Epithelial cell of proximal tubule (primary cell): ENCODE measurements around the gene CLASP1. TPM values are rescaled to one million over a fixed set of nuclear protein-coding genes. Genes with fewer than 3 reads are reported as not detected.

Experiments used
- DNase-seq: peaks from one replicate; pipeline ENCODE4 v3.0.0-alpha.2; 2011; ENCODE audit warnings: low read depth
- H3K4me3 ChIP-seq: 2 replicates; pipeline ENCODE4 v1.5.1; 2011; ENCODE audit warnings: low read depth, mild to moderate bottlenecking, low read length
- total RNA-seq: library from RNA; depleted of rRNA; stranded (reverse); fragments of >200 nt; gene quantifications from 2 replicates; pipeline ENCODE4 v1.2.3, GENCODE V29; 2015
- TF ChIP-seq, protein P1 (sequence below): conservative IDR thresholded peaks from 2 replicates; pipeline ENCODE4 v1.5.1; 2012; ENCODE audit warnings: low read depth, mild to moderate bottlenecking, low read length

Gene CLASP1
- total RNA-seq, 1 donor from 2014 or later, result 35.0 TPM

DNA sequence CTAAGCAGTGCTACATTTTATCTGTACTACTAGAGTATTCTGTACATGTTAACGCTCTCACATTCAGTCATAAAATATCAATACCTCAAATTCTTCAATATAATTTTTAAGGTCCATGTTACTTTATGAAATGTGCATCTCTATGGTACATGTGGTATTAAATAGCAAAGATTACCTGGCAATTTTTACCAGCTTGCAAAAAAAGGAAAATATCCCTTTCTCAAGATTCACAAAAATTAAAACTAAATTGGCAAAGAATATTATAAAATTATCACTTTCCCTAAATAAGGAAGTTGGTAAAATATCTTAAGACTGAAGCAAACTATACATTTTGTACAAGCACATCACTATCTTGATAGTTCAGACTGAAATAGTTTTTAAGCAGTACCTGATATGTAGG is 233.5 kb downstream of the CLASP1 start:
- TF ChIP-seq, protein P1, sequence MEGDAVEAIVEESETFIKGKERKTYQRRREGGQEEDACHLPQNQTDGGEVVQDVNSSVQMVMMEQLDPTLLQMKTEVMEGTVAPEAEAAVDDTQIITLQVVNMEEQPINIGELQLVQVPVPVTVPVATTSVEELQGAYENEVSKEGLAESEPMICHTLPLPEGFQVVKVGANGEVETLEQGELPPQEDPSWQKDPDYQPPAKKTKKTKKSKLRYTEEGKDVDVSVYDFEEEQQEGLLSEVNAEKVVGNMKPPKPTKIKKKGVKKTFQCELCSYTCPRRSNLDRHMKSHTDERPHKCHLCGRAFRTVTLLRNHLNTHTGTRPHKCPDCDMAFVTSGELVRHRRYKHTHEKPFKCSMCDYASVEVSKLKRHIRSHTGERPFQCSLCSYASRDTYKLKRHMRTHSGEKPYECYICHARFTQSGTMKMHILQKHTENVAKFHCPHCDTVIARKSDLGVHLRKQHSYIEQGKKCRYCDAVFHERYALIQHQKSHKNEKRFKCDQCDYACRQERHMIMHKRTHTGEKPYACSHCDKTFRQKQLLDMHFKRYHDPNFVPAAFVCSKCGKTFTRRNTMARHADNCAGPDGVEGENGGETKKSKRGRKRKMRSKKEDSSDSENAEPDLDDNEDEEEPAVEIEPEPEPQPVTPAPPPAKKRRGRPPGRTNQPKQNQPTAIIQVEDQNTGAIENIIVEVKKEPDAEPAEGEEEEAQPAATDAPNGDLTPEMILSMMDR, result no peak
- H3K4me3 ChIP-seq, result no peak overlapping the region
- no peak for DNase-seq

DNA sequence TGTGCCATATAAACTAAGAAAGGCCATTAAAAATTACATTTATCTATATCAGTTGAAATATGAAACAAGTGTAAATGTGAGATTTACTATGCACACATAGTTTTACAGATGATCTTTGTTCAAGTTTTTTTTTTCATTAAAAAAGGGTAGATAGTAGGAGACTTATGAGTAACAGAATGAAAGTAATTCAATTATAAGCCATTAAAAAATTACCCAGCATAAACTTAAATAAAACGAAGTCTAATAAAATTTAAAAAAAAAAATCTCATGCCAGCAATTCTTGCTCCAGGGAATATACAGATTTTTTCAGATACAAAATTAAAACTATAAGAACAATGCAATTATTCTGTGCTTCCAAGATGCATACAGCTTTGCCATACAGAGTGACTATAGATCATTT is 236.9 kb downstream of the CLASP1 start:
- TF ChIP-seq, protein P1, result no peak
- H3K4me3 ChIP-seq, result no peak overlapping the region
- DNase-seq, result no peak

DNA sequence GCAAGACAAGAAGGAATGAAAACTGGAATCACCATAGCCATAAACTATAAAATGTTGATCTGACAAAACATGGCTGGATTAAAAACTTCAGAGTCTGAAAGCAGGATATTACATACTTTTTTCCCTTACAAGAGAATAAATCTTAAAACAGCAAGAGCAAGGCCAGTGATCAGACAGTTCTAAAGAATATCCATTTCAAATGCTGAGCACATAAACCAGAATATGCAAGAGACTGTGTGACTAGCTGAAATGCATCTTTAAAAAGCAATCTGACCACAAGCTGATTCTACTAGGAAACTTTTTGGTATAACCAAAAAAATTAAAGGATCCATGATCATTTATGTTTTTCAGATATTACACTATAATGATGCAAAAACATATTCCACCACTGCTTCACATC is 239.3 kb downstream of the CLASP1 start:
- DNase-seq, result no peak
- TF ChIP-seq, protein P1, result no peak
- no peak overlapping the region for H3K4me3 ChIP-seq

DNA sequence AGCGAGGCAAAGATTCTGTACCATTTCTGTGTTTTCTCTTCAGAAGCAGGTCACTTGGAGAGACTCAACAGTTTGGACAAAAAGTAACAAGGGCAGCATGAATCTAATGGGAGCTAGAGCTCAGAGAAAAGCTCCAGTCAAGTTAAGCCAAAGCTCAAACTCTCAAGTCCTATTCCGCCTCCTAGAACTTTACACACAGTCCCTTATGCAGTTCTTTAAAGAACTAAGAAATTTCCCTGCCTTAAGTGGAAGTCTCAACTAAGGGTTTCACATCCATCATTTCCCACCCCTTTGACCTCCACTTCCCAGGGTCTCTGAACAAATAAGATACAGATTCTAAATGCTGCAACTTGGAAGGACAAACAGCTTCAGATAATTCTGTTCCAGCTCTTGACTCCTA is 239.9 kb downstream of the CLASP1 start:
- DNase-seq, result no peak
- no peak overlapping the region for H3K4me3 ChIP-seq
- TF ChIP-seq, protein P1, result no peak

DNA sequence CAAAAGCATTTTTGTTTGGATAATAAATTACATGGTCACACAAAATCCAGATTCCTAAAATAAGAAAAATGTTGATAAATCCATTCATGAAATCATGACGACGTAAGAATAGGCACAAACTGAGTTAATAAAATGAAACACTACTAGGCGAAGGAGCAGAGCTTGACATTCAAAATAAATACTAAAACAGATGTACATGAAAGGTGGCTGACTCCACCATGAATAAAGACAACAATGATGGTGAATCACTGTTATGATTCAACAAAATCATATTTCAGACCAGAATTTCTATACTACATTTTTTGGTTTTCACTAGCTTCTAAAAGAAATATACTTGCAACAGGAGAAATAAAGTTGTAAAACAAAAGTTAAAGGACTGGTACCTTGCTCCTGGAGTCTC is 240.6 kb downstream of the CLASP1 start:
- H3K4me3 ChIP-seq, result no peak overlapping the region
- TF ChIP-seq, protein P1, result no peak
- no peak for DNase-seq

DNA sequence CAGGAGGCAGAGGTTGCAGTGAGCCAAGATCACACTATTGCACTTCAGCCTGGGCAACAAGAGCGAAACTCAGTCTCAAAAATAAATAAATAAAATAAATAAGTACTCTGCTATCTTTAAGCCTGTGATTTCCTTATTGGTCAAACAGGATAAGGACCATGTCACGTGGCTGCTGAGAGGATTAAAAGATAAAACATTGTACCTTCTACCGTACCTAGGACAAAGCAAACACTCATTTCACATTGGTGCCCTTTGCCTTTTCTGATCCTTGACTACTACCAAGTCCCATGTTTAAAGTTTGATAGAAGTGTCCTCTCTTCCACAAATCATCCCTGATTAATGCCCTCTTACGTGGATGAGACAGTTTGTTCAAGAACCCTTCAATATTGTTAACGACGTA is 244.0 kb downstream of the CLASP1 start:
- TF ChIP-seq, protein P1, result no peak
- DNase-seq, result no peak
- no peak overlapping the region for H3K4me3 ChIP-seq

DNA sequence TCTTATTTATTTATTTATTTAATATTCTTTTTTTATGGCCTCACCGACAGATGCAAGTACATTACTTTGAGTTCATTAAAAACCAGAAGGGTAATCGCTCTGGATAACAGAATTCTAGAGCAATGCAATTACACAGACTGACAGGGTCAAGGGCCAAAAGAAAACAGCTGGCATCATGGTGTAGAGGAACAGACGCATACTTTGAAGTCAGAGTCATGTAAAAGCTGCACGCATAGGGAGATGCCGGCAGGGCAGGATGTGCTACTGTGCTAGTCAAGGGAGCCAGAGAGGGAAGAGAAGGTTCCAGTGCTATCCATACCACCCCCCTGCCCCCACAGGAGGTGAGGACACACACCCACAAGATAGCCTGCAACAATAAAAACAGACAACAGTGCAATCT is 249.1 kb downstream of the CLASP1 start:
- H3K4me3 ChIP-seq, result no peak overlapping the region
- TF ChIP-seq, protein P1, result no peak
- no peak for DNase-seq
